GM23338 (cell line): ENCODE data around the gene RPS6KC1. TPM values are rescaled to one million over a fixed set of nuclear protein-coding genes. Genes with fewer than 3 reads are reported as not detected.

Source experiments
- ATAC-seq: fragments of 200-7000 bp; cut with Tn5 transposase; 3 replicates; pipeline ENCODE4 v1.9.1; 2020
- DNase-seq: peaks from one replicate; pipeline ENCODE4 v3.0.0-alpha.2; 2015; ENCODE audit warnings: low spot score
- H2AFZ ChIP-seq: fragments of 200-600 bp; sonication (generic); 2 replicates; pipeline ENCODE4 v1.8.0; 2016; ENCODE audit warnings: antibody characterized with exemption, mild to moderate bottlenecking, moderate library complexity
- H3F3A ChIP-seq: fragments of 200-600 bp; sonication (generic); replicated peaks from 2 replicates; pipeline ENCODE4 v1.8.0; 2017; ENCODE audit warnings: antibody characterized with exemption, mixed run types, low read depth
- H3K27ac ChIP-seq: fragments of 200-600 bp; sonication (generic); 2 replicates; pipeline ENCODE4 v1.6.1; 2016; ENCODE audit warnings: low read depth
- H3K27me3 ChIP-seq: fragments of 200-600 bp; sonication (generic); 2 replicates; pipeline ENCODE4 v1.8.0; 2016; ENCODE audit warnings: mild to moderate bottlenecking, mixed run types, moderate library complexity; ENCODE audit not compliant: insufficient read depth
- H3K36me3 ChIP-seq: fragments of 200-600 bp; sonication (generic); 2 replicates; pipeline ENCODE4 v1.8.0; 2016; ENCODE audit warnings: mild to moderate bottlenecking; ENCODE audit not compliant: insufficient read depth
- H3K4me1 ChIP-seq: fragments of 200-600 bp; sonication (generic); 2 replicates; pipeline ENCODE4 v1.8.0; 2016; ENCODE audit warnings: mild to moderate bottlenecking, moderate library complexity; ENCODE audit not compliant: insufficient read depth
- H3K4me2 ChIP-seq: fragments of 200-600 bp; sonication (generic); 2 replicates; pipeline ENCODE4 v1.7.1; 2017; ENCODE audit warnings: mixed run types
- H3K4me3 ChIP-seq: fragments of 200-600 bp; sonication (generic); 2 replicates; pipeline ENCODE4 v1.6.1; 2016; ENCODE audit warnings: mixed run types
- H3K79me2 ChIP-seq: fragments of 200-600 bp; sonication (generic); replicated peaks from 2 replicates; pipeline ENCODE4 v1.8.0; 2017; ENCODE audit warnings: mild to moderate bottlenecking; ENCODE audit not compliant: insufficient read depth
- H3K9me2 ChIP-seq: fragments of 200-600 bp; sonication (generic); 2 replicates; pipeline ENCODE4 v1.8.0; 2017; ENCODE audit not compliant: insufficient read depth
- H4K20me1 ChIP-seq: fragments of 200-600 bp; sonication (generic); replicated peaks from 2 replicates; pipeline ENCODE4 v1.8.0; 2017; ENCODE audit warnings: mild to moderate bottlenecking; ENCODE audit not compliant: insufficient read depth
- H3K27ac Mint-ChIP-seq: 2 replicates; pipeline ENCODE4 v1.8.0; 2020; ENCODE audit warnings: inconsistent platforms, mild to moderate bottlenecking, moderate library complexity, mixed read lengths
- H3K27me3 Mint-ChIP-seq: 3 replicates; pipeline ENCODE4 v1.8.0; 2022; ENCODE audit warnings: low read depth, mild to moderate bottlenecking, moderate library complexity, mixed read lengths, inconsistent platforms; ENCODE audit not compliant: insufficient read depth, poor library complexity
- H3K36me3 Mint-ChIP-seq: 3 replicates; pipeline ENCODE4 v1.8.0; 2021; ENCODE audit warnings: low read depth, mild to moderate bottlenecking, inconsistent platforms, moderate library complexity, mixed read lengths
- H3K4me1 Mint-ChIP-seq: 3 replicates; pipeline ENCODE4 v1.8.0; 2020; ENCODE audit warnings: mild to moderate bottlenecking, inconsistent platforms, mixed read lengths
- H3K4me3 Mint-ChIP-seq: 3 replicates; pipeline ENCODE4 v1.8.0; 2021; ENCODE audit warnings: moderate library complexity, mild to moderate bottlenecking, inconsistent platforms, mixed read lengths
- H3K9me3 Mint-ChIP-seq: 3 replicates; pipeline ENCODE4 v1.8.0; 2020; ENCODE audit warnings: moderate library complexity, mild to moderate bottlenecking, inconsistent platforms, mixed read lengths
- CREB1 ChIP-seq: fragments of 250-450 bp; sonication (Bioruptor Pico); IDR thresholded peaks from 2 replicates; pipeline ENCODE4 v1.5.0; 2020; ENCODE audit warnings: low read depth, mild to moderate bottlenecking, moderate library complexity
- EZH2 ChIP-seq: fragments of 200-600 bp; sonication (generic); IDR thresholded peaks from one replicate; pipeline ENCODE4 v1.8.0; 2017; ENCODE audit warnings: antibody characterized with exemption, mild to moderate bottlenecking, low read depth; ENCODE audit not compliant: unreplicated experiment
- EZH2phosphoT487 ChIP-seq: fragments of 200-600 bp; sonication (generic); IDR thresholded peaks from one replicate; pipeline ENCODE4 v1.8.1; 2018; ENCODE audit warnings: antibody characterized with exemption; ENCODE audit not compliant: unreplicated experiment
- JUNB ChIP-seq: IDR thresholded peaks from one replicate; pipeline ENCODE4 v1.6.1; 2016; ENCODE audit warnings: antibody characterized with exemption; ENCODE audit not compliant: unreplicated experiment
- ZNF114 ChIP-seq: fragments of 250-450 bp; sonication (Bioruptor Pico); IDR thresholded peaks from 2 replicates; pipeline ENCODE4 v1.5.0; 2020; ENCODE audit warnings: mild to moderate bottlenecking, moderate library complexity
- ZNF331 ChIP-seq: fragments of 250-450 bp; sonication (Bioruptor Pico); IDR thresholded peaks from 2 replicates; pipeline ENCODE4 v1.5.0; 2020; ENCODE audit warnings: low read depth, mild to moderate bottlenecking, moderate library complexity
- polyA plus RNA-seq: library from polyadenylated mRNA; unstranded; fragments of >200 nt; fragmentation: Nextera tagmentation; extraction: Ambion mirVana; gene quantifications from 2 replicates; pipeline ENCODE4 v1.2.1, GENCODE V29; 2016
- total RNA-seq: library from RNA; depleted of rRNA; stranded (reverse); fragments of >200 nt; shearing (Covaris generic); gene quantifications from 2 replicates; pipeline ENCODE4 v1.2.3, GENCODE V29; 2014
- TF ChIP-seq, protein P1 (sequence below), 2 experiments: fragments of 200-600 bp in 1 of 2; sonication (generic) in 1 of 2; conservative IDR thresholded peaks; 2 replicates each; pipeline versions ENCODE4 v1.5.1 to v1.6.1; 2016 to 2017; ENCODE audit warnings: antibody characterized with exemption in 2 of 2, low read depth in 2 of 2, mild to moderate bottlenecking in 2 of 2, moderate library complexity in 1 of 2
- TF ChIP-seq, protein P2 (sequence below): fragments of 250-450 bp; sonication (Bioruptor Pico); IDR thresholded peaks from 2 replicates; pipeline ENCODE4 v1.5.0; 2020; ENCODE audit warnings: mild to moderate bottlenecking, moderate library complexity
- TF ChIP-seq, protein P3 (sequence below): IDR thresholded peaks from 2 replicates; pipeline ENCODE4 v1.6.1; 2016; ENCODE audit warnings: antibody characterized with exemption

Gene RPS6KC1
- total and polyA plus RNA-seq, 2 experiments from 2014 or later, result 7.9 to 24.9 TPM

DNA sequence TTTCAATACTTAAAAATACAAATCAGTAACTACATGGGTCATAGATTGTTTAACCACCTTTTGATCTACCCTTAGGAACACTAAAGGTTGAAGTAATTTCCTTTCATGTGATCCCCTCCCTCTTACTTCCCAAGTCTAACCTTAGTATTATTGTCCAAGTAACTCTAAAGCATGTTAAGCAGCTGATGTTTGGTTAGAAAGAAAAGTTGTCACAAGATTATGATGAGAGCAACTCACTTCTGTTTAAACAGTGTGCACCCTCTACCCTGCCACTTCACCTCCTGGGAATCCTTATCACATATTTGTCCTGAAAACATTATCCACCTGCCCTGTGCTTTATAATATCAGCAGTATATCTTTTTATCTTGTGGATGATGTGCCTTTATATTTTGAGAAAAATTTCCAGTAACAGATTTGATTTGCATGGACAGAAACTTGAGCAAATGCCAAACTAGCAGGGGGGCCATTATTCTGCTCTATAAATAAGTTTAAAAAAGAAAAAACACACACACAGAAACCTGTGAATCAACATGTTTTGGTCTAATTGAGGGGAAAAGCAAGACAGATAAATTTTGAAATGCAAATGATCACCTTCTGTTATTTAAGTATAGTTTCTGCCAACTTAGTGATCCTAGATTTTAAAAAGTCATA is 194.3 kb downstream of the RPS6KC1 start (continued):
- TF ChIP-seq CREB1 (CRISPR knock-in tag) (no peak), EZH2 (no peak), JUNB (no peak), EZH2phosphoT487 (no peak), ZNF331 (no peak)
- TF ChIP-seq, protein P1, sequence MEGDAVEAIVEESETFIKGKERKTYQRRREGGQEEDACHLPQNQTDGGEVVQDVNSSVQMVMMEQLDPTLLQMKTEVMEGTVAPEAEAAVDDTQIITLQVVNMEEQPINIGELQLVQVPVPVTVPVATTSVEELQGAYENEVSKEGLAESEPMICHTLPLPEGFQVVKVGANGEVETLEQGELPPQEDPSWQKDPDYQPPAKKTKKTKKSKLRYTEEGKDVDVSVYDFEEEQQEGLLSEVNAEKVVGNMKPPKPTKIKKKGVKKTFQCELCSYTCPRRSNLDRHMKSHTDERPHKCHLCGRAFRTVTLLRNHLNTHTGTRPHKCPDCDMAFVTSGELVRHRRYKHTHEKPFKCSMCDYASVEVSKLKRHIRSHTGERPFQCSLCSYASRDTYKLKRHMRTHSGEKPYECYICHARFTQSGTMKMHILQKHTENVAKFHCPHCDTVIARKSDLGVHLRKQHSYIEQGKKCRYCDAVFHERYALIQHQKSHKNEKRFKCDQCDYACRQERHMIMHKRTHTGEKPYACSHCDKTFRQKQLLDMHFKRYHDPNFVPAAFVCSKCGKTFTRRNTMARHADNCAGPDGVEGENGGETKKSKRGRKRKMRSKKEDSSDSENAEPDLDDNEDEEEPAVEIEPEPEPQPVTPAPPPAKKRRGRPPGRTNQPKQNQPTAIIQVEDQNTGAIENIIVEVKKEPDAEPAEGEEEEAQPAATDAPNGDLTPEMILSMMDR (conservative IDR thresholded peaks at IDR 0.05; ENCODE audit: low read depth in 2 of 2), result no peak

DNA sequence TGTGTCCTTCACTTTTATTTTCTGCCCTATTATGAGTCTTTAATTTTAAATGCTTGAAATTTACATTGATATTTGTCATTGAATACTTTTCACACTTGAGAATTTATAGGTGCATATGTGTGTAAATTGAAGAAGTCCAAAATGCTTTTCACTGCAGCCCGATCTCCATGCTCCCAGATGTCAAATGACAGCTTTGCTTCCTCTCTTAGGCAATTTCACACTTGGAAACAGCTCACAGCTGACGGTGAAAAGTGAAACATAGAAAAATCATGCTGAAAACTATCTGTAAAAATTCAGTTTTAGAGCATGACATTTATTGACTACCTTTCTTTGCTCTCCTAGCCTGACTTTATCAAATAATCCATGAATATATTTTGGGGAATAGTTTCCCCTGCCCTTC is 196.0 kb downstream of the RPS6KC1 start:
- Histone ChIP-seq H3K36me3 (no peaks in the 10 kb centered on the region), H2AFZ (no peak overlapping the region), H3K4me2 (no peak overlapping the region), H4K20me1 (no peaks in the 10 kb centered on the region), H3F3A (no peaks in the 10 kb centered on the region), H3K9me2 (no peaks in the 10 kb centered on the region), H3K79me2 (no peaks in the 10 kb centered on the region), H3K27me3 (no peaks in the 10 kb centered on the region), H3K4me3 (no peak overlapping the region), H3K4me1 (peaks cover 17% of the 10 kb centered on the region), H3K27ac (no peak overlapping the region)
- Mint-ChIP-seq H3K4me3 (no peak overlapping the region), H3K36me3 (no peaks in the 10 kb centered on the region), H3K9me3 (no peaks in the 10 kb centered on the region), H3K27ac (no peak overlapping the region), H3K4me1 (peaks cover 24% of the 10 kb centered on the region), H3K27me3 (no peaks in the 10 kb centered on the region)
- ATAC-seq (no peak), DNase-seq (no peak)
- TF ChIP-seq, protein P2, sequence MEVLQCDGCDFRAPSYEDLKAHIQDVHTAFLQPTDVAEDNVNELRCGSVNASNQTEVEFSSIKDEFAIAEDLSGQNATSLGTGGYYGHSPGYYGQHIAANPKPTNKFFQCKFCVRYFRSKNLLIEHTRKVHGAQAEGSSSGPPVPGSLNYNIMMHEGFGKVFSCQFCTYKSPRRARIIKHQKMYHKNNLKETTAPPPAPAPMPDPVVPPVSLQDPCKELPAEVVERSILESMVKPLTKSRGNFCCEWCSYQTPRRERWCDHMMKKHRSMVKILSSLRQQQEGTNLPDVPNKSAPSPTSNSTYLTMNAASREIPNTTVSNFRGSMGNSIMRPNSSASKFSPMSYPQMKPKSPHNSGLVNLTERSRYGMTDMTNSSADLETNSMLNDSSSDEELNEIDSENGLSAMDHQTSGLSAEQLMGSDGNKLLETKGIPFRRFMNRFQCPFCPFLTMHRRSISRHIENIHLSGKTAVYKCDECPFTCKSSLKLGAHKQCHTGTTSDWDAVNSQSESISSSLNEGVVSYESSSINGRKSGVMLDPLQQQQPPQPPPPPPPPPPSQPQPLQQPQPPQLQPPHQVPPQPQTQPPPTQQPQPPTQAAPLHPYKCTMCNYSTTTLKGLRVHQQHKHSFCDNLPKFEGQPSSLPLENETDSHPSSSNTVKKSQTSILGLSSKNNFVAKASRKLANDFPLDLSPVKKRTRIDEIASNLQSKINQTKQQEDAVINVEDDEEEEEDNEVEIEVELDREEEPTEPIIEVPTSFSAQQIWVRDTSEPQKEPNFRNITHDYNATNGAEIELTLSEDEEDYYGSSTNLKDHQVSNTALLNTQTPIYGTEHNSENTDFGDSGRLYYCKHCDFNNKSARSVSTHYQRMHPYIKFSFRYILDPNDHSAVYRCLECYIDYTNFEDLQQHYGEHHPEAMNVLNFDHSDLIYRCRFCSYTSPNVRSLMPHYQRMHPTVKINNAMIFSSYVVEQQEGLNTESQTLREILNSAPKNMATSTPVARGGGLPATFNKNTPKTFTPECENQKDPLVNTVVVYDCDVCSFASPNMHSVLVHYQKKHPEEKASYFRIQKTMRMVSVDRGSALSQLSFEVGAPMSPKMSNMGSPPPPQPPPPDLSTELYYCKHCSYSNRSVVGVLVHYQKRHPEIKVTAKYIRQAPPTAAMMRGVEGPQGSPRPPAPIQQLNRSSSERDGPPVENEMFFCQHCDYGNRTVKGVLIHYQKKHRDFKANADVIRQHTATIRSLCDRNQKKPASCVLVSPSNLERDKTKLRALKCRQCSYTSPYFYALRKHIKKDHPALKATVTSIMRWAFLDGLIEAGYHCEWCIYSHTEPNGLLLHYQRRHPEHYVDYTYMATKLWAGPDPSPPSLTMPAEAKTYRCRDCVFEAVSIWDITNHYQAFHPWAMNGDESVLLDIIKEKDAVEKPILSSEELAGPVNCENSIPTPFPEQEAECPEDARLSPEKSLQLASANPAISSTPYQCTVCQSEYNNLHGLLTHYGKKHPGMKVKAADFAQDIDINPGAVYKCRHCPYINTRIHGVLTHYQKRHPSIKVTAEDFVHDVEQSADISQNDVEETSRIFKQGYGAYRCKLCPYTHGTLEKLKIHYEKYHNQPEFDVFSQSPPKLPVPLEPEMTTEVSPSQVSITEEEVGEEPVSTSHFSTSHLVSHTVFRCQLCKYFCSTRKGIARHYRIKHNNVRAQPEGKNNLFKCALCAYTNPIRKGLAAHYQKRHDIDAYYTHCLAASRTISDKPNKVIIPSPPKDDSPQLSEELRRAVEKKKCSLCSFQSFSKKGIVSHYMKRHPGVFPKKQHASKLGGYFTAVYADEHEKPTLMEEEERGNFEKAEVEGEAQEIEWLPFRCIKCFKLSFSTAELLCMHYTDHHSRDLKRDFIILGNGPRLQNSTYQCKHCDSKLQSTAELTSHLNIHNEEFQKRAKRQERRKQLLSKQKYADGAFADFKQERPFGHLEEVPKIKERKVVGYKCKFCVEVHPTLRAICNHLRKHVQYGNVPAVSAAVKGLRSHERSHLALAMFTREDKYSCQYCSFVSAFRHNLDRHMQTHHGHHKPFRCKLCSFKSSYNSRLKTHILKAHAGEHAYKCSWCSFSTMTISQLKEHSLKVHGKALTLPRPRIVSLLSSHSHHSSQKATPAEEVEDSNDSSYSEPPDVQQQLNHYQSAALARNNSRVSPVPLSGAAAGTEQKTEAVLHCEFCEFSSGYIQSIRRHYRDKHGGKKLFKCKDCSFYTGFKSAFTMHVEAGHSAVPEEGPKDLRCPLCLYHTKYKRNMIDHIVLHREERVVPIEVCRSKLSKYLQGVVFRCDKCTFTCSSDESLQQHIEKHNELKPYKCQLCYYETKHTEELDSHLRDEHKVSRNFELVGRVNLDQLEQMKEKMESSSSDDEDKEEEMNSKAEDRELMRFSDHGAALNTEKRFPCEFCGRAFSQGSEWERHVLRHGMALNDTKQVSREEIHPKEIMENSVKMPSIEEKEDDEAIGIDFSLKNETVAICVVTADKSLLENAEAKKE (CRISPR knock-in tag), result no peak
- TF ChIP-seq EZH2 (no peak), ZNF114 (CRISPR knock-in tag) (no peak), CREB1 (CRISPR knock-in tag) (no peak), JUNB (no peak)
- TF ChIP-seq, protein P3, sequence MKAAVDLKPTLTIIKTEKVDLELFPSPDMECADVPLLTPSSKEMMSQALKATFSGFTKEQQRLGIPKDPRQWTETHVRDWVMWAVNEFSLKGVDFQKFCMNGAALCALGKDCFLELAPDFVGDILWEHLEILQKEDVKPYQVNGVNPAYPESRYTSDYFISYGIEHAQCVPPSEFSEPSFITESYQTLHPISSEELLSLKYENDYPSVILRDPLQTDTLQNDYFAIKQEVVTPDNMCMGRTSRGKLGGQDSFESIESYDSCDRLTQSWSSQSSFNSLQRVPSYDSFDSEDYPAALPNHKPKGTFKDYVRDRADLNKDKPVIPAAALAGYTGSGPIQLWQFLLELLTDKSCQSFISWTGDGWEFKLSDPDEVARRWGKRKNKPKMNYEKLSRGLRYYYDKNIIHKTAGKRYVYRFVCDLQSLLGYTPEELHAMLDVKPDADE, result no peak
- TF ChIP-seq, protein P1 (conservative IDR thresholded peaks at IDR 0.05; ENCODE audit: low read depth in 2 of 2), result no peak
